Endothelial cell of umbilical vein (primary cell): ENCODE results near the gene PPP1R8. TPM values are rescaled to one million over a fixed set of nuclear protein-coding genes. Genes with fewer than 3 reads are reported as not detected.

ENCODE experiments used
- BruUV-seq: library from RNA; stranded (reverse); fragments of 400-500 nt; replicated peaks from 2 replicates; lab custom pipeline; 2021; lab: Mats Ljungman, UMichigan
- CTCF ChIA-PET: fragments of 300-600, 350-600 bp; sonication (Branson Sonifier 250); formaldehyde crosslinking; loops from one replicate; lab custom pipeline; 2021; ENCODE audit warnings: antibody characterized with exemption, inconsistent platforms; lab: Charles Lee
- POLR2A ChIA-PET: fragments of 300-600, 350-600 bp; sonication (Branson Sonifier 250); formaldehyde crosslinking; loops from one replicate; lab custom pipeline; 2021; ENCODE audit warnings: antibody characterized with exemption, inconsistent platforms; lab: Charles Lee
- DNase-seq: peaks from one replicate; pipeline ENCODE4 v3.0.0-alpha.2; 2011; ENCODE audit warnings: low read depth, low spot score
- FAIRE-seq: peaks from 2 replicates; lab custom pipeline; 2011; peaks lifted over from hg19 to GRCh38; lab: Jason Lieb, UNC
- H2AFZ ChIP-seq: 2 replicates; pipeline ENCODE4 v1.6.0; 2012; ENCODE audit warnings: low read depth, low read length, control low read depth, inconsistent platforms
- H3K27ac ChIP-seq: 2 replicates; pipeline ENCODE4 v1.5.1; 2011; ENCODE audit warnings: low read depth, mild to moderate bottlenecking, control low read depth, low read length, moderate library complexity; ENCODE audit not compliant: insufficient read depth
- H3K27me3 ChIP-seq, 2 experiments: 2 replicates each; pipeline versions ENCODE4 v1.6.0 to v1.6.1; 2011; ENCODE audit warnings: low read length in 2 of 2, mixed read lengths in 1 of 2; ENCODE audit not compliant: control insufficient read depth in 2 of 2, insufficient read depth in 2 of 2
- H3K36me3 ChIP-seq, 2 experiments: 2 replicates in 1 of 2; 3 replicates in 1 of 2; pipeline ENCODE4 v1.5.1; 2011; ENCODE audit warnings: low read length in 2 of 2, mild to moderate bottlenecking in 1 of 2, moderate library complexity in 1 of 2; ENCODE audit not compliant: control insufficient read depth in 2 of 2, insufficient read depth in 2 of 2; ENCODE audit errors: extremely low read depth in 1 of 2
- H3K4me1 ChIP-seq: 3 replicates; pipeline ENCODE4 v1.5.1; 2011; ENCODE audit warnings: mild to moderate bottlenecking, low read length; ENCODE audit not compliant: control insufficient read depth, insufficient read depth; ENCODE audit errors: extremely low read depth
- H3K4me2 ChIP-seq: 2 replicates; pipeline ENCODE4 v1.6.1; 2011; ENCODE audit warnings: low read length, control low read depth, mixed read lengths; ENCODE audit not compliant: insufficient read depth
- H3K4me3 ChIP-seq, 3 experiments: fragments of 200-600 bp in 1 of 3; sonication (generic), shearing (Covaris generic) in 1 of 3; replicated peaks in 1 of 3; 2 replicates each; pipeline ENCODE4 v1.5.1; 2011 to 2016; ENCODE audit warnings: control low read depth in 3 of 3, low read length in 3 of 3, mild to moderate bottlenecking in 2 of 3, inconsistent platforms in 1 of 3, low read depth in 1 of 3, moderate library complexity in 1 of 3; ENCODE audit not compliant: insufficient read depth in 1 of 3
- H3K79me2 ChIP-seq: 2 replicates; pipeline ENCODE4 v1.6.0; 2012; ENCODE audit warnings: low read length, inconsistent platforms; ENCODE audit not compliant: control insufficient read depth, insufficient read depth
- H3K9ac ChIP-seq: replicated peaks from 2 replicates; pipeline ENCODE3; 2011; ENCODE audit warnings: low read length, control low read depth; ENCODE audit not compliant: insufficient read depth; ENCODE audit errors: extremely low read depth
- H3K9me1 ChIP-seq: replicated peaks from 3 replicates; pipeline ENCODE4 v1.6.0; 2011; ENCODE audit warnings: mild to moderate bottlenecking, low read length; ENCODE audit not compliant: control insufficient read depth, insufficient read depth; ENCODE audit errors: extremely low read depth
- H3K9me3 ChIP-seq: replicated peaks from 2 replicates; pipeline ENCODE4 v1.5.1; 2012; ENCODE audit warnings: low read length, inconsistent platforms; ENCODE audit not compliant: control insufficient read depth, insufficient read depth
- H4K20me1 ChIP-seq: replicated peaks from 2 replicates; pipeline ENCODE3; 2011; ENCODE audit warnings: mild to moderate bottlenecking, low read length; ENCODE audit not compliant: control insufficient read depth, insufficient read depth; ENCODE audit errors: extremely low read depth
- EZH2 ChIP-seq: IDR thresholded peaks from 2 replicates; pipeline ENCODE4 v1.6.1; 2012; ENCODE audit warnings: borderline replicate concordance, low read depth, mild to moderate bottlenecking, moderate library complexity, low read length, inconsistent platforms; ENCODE audit not compliant: severe bottlenecking
- FOS ChIP-seq: IDR thresholded peaks from 2 replicates; pipeline ENCODE4 v1.6.1; 2011; ENCODE audit warnings: mild to moderate bottlenecking, low read length, moderate library complexity, borderline replicate concordance; ENCODE audit not compliant: insufficient read depth
- GATA2 ChIP-seq: IDR thresholded peaks from 2 replicates; pipeline ENCODE4 v1.7.0; 2011; ENCODE audit warnings: low read depth, mild to moderate bottlenecking, moderate library complexity, mixed read lengths, low read length; ENCODE audit not compliant: insufficient read length, insufficient read depth
- JUN ChIP-seq: IDR thresholded peaks from 2 replicates; pipeline ENCODE4 v1.6.1; 2011; ENCODE audit warnings: borderline replicate concordance, low read depth; ENCODE audit not compliant: insufficient read length, insufficient read depth
- MYC ChIP-seq: IDR thresholded peaks from one replicate; pipeline ENCODE4 v1.6.1; 2011; ENCODE audit warnings: mild to moderate bottlenecking, low read depth, low read length
- POLR2A ChIP-seq: IDR thresholded peaks from 2 replicates; pipeline ENCODE4 v1.6.1; 2012; ENCODE audit warnings: low read depth, mild to moderate bottlenecking, control low read depth, low read length
- POLR2AphosphoS5 ChIP-seq: IDR thresholded peaks from 2 replicates; pipeline ENCODE4 v1.6.1; 2012; ENCODE audit warnings: low read depth, mild to moderate bottlenecking, control low read depth, low read length, moderate library complexity; ENCODE audit not compliant: insufficient read depth
- dilution Hi-C: fragments of 300-500 bp; cut with MboI; formaldehyde crosslinking; loops from one replicate; pipeline ENCODE4 v1.15.0; 2019; ENCODE audit warnings: low sequenced_read_pairs; ENCODE audit not compliant: extremely low pct_ligation_motif_present
- intact Hi-C: fragments of 100-400 bp; cut with micrococcal nuclease; formaldehyde crosslinking; loops from one replicate; pipeline ENCODE4 v1.10.0; 2022
- polyA plus RNA-seq, 4 experiments: library from polyadenylated mRNA; depleted of rRNA in 3 of 4; stranded (reverse) in 3 of 4; unstranded in 1 of 4; fragments of >200 nt; gene quantifications; 2 replicates each; pipeline versions ENCODE4 v1.2.1 to v1.2.3, GENCODE V29; 2011 to 2012; ENCODE audit warnings: missing spikeins in 1 of 4
- total RNA-seq: library from RNA; stranded (reverse); gene quantifications from 2 replicates; pipeline ENCODE4 v1.2.3, GENCODE V29; 2021
- TF ChIP-seq, protein P1 (sequence below), 2 donors: IDR thresholded peaks; 1 replicate in 1 of 2; 2 replicates in 1 of 2; pipeline ENCODE4 v1.5.1; 2011; ENCODE audit warnings: low read length in 2 of 2, mild to moderate bottlenecking in 2 of 2, moderate library complexity in 2 of 2, control low read depth in 1 of 2, inconsistent platforms in 1 of 2, low read depth in 1 of 2; ENCODE audit not compliant: insufficient read depth in 1 of 2; ENCODE audit errors: extremely low read depth in 1 of 2
- TF ChIP-seq, protein P2 (sequence below): IDR thresholded peaks from 2 replicates; pipeline ENCODE4 v1.6.1; 2011; ENCODE audit not compliant: insufficient read depth, insufficient read length

PPP1R8 gene
- total and polyA plus RNA-seq, 2 donors (not counting 3 experiments of a cell fraction or from before 2014, with no cell fraction given), result 39.0 to 48.5 TPM

DNA sequence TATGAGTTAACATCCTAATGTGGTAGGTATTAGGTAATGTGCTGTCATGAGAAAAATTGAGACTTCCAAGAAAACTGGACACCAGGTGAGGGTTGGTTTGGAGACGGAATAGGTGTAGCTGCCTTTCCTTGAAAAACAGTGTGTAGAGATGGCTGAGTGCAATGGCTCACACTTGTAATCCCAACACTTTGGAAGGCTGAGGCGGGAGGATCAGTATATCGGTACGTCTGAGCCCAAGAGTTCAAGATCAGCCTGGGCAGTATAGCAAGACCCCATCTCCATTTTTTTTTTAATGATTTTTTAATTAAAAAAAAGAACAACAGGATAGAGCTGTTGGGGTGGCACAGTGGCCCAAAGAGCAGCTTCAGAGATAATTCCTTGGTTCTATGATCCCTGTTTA, 6.8 kb upstream of the PPP1R8 start:
- ChIA-PET CTCF (no interaction called here), POLR2A (no interaction called here)
- dilution Hi-C loops (no loop called here), intact Hi-C loops (no loop called here)
- no peaks in the 10 kb centered on the region for H3K9me1 ChIP-seq
- TF ChIP-seq MYC, result no peak
- TF ChIP-seq POLR2A, result no peak
- TF ChIP-seq JUN, result no peak
- TF ChIP-seq GATA2, result no peak
- TF ChIP-seq, protein P1, sequence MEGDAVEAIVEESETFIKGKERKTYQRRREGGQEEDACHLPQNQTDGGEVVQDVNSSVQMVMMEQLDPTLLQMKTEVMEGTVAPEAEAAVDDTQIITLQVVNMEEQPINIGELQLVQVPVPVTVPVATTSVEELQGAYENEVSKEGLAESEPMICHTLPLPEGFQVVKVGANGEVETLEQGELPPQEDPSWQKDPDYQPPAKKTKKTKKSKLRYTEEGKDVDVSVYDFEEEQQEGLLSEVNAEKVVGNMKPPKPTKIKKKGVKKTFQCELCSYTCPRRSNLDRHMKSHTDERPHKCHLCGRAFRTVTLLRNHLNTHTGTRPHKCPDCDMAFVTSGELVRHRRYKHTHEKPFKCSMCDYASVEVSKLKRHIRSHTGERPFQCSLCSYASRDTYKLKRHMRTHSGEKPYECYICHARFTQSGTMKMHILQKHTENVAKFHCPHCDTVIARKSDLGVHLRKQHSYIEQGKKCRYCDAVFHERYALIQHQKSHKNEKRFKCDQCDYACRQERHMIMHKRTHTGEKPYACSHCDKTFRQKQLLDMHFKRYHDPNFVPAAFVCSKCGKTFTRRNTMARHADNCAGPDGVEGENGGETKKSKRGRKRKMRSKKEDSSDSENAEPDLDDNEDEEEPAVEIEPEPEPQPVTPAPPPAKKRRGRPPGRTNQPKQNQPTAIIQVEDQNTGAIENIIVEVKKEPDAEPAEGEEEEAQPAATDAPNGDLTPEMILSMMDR (IDR thresholded peaks at IDR 0.05; ENCODE audit: extremely low read depth in 1 of 2, insufficient read depth in 1 of 2, low read depth in 1 of 2, low read length in 2 of 2), result no peak
- TF ChIP-seq FOS, result no peak
- TF ChIP-seq POLR2AphosphoS5, result no peak
- TF ChIP-seq EZH2, result no peak
- TF ChIP-seq, protein P2, sequence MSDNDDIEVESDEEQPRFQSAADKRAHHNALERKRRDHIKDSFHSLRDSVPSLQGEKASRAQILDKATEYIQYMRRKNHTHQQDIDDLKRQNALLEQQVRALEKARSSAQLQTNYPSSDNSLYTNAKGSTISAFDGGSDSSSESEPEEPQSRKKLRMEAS, result no peak
- no peak overlapping the region for H2AFZ ChIP-seq
- no peak overlapping the region for H3K4me2 ChIP-seq
- DNase-seq, result no peak
- H3K27ac ChIP-seq, result no peak overlapping the region
- H3K4me3 ChIP-seq, result no peak overlapping the region
- no peaks in the 10 kb centered on the region for H3K79me2 ChIP-seq
- H3K4me1 ChIP-seq, result no peaks in the 10 kb centered on the region
- H3K9ac ChIP-seq, result no peak overlapping the region
- no TSS peak for BruUV-seq
- no peaks in the 10 kb centered on the region for H4K20me1 ChIP-seq
- peaks cover 8 to 10% of the 10 kb centered on the region in 2 experiments for H3K36me3 ChIP-seq
- H3K27me3 ChIP-seq, result no peaks in the 10 kb centered on the region
- FAIRE-seq, result no peak
- H3K9me3 ChIP-seq, result no peaks in the 10 kb centered on the region
